Tibial artery (tissue), 4 donors: Measurements from ENCODE around the gene TP53TG3F.
"Not testable (repeated sequence)": the region's sequence is repeated elsewhere in the genome, so short reads cannot be mapped to it uniquely, and the experiment has no call there.

Experiments
- DNase-seq, 2 donors: peaks; one replicate each; pipeline ENCODE4 v3.0.0-alpha.2; 2019
- H3K27ac ChIP-seq, 2 donors: fragments of 200-600 bp; sonication (generic) in 1 of 2; 1 replicate in 1 of 2; 2 replicates in 1 of 2; pipeline ENCODE4 v1.5.1; 2018 to 2019; ENCODE audit warnings: mild to moderate bottlenecking in 1 of 2
- H3K27me3 ChIP-seq, 2 donors: fragments of 200-600 bp; sonication (generic) in 1 of 2; one replicate each; pipeline versions ENCODE4 v1.5.1 to v1.6.0; 2016 to 2019
- H3K36me3 ChIP-seq, 3 donors: fragments of 200-600 bp; sonication (generic) in 2 of 3; one replicate each; pipeline ENCODE4 v1.5.1; 2016 to 2019; ENCODE audit warnings: mild to moderate bottlenecking in 2 of 3
- H3K4me1 ChIP-seq, 4 donors: fragments of 200-600 bp; sonication (generic) in 2 of 4; 1 replicate in 3 of 4; 2 replicates in 1 of 4; pipeline ENCODE4 v1.5.1; 2016 to 2019
- H3K4me3 ChIP-seq, 2 donors: fragments of 200-600 bp; sonication (generic) in 1 of 2; 1 replicate in 1 of 2; 2 replicates in 1 of 2; pipeline ENCODE4 v1.5.1; 2018 to 2019; ENCODE audit warnings: mild to moderate bottlenecking in 2 of 2
- H3K9me3 ChIP-seq, 3 donors: fragments of 200-600 bp; sonication (generic) in 1 of 3; one replicate each; pipeline ENCODE4 v1.5.1; 2016 to 2019
- intact Hi-C: fragments of 100-400 bp; cut with DNase I; formaldehyde crosslinking; loops from one replicate; pipeline ENCODE4 v1.15.0; 2023; ENCODE audit warnings: low total_unique reads

TP53TG3F gene, protein sequence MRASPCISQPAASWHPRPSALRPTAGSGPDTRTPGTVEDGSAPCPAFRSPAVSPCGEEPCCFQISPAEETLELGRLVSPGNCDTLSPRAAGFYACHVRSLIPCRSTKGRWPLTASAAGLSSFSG

DNA sequence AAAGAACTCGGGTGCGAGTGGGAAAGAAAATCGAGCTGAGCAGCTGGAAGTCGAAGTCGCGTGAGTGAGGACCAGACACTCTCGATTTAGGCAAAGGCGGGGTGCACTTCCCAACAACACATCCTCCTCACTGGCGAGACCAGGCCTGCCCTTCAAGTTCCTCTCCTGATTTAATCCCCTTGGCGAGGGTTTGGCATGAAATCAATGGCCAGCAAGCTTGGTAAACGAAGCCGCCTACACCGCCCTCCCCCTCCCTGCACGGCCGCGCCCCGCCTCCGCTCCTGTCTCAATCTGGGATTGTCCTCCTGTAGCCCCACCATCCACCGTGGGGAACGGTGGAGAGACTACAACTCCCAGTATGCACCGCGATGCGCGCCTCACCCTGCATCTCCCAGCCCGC lies at the start of gene TP53TG3F:
TSS of gene TP53TG3F (plus strand) at position 301 of the 400 bp plus-strand sequence. CDS start at position 369, 68 bp downstream.
- H3K27ac ChIP-seq, H3K4me3 ChIP-seq, H3K9me3 ChIP-seq, H3K4me1 ChIP-seq, H3K36me3 ChIP-seq, intact Hi-C loops, H3K27me3 ChIP-seq, DNase-seq: not testable (repeated sequence)

DNA sequence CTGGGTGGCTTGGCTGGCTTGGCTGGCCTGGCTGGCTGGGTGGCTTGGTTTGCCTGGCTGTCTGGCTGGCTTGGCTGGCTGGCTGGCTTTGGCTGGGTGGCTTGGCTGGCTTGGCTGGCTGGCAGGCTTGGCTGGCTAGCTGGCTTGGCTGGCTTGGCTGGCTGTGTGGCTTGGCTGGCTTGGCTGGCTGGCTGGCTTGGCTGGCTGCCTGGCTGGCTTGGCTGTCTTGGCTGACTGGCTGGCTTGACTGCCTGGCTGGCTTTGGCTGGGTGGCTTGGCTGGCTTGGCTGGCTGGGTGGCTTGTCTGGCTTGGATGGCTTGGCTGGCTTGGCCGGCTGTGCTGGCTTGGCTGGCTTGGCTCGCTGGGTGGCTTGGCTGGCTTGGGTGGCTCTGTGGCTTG lies 32.2 kb downstream of the TP53TG3F start:
- H3K27ac ChIP-seq, DNase-seq, H3K9me3 ChIP-seq, intact Hi-C loops, H3K36me3 ChIP-seq, H3K27me3 ChIP-seq, H3K4me3 ChIP-seq, H3K4me1 ChIP-seq: not testable (repeated sequence)

DNA sequence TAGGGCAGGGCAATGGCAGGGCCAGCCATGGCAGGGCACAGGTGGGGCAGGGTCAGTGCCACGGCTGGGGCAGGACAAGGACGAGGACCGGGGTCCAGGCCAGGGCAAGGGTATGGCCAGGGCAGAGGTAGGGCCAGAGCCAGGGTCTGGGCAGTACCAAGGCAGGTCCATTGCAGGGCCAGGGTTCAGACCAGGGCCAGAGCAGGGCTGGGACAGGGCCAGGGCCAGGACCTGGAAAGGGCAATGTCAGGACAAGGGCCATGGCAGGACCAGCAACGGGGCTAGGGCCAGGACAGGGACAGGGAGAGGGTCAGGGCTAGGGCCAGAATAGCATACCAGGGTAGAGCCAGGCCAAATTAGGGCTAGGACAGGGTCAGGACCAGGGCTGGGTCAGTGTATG lies 47.8 kb downstream of the TP53TG3F start:
- intact Hi-C loops, DNase-seq, H3K27me3 ChIP-seq, H3K4me1 ChIP-seq, H3K9me3 ChIP-seq, H3K27ac ChIP-seq, H3K36me3 ChIP-seq, H3K4me3 ChIP-seq: not testable (repeated sequence)

DNA sequence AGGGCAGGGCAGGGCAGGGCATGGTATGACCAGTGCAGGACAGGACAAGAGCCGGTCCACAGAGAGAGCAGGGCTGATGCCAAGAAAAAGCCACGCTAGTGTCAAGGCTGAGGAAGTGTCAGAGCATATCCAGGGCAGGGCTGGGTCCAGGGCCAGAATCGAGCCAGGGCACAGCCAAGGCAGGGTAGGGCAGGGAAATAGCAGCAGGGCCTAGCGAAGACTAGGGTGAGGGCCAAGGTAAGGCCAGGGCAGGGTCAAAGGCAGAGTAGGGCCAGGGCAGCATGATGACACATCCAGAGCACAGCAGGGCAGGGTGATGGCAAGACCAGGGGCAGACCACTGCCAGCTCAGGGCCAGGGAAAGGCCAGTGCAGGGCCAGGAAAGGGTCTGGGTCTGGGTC lies 49.7 kb downstream of the TP53TG3F start:
- not testable (repeated sequence) for H3K27ac ChIP-seq

DNA sequence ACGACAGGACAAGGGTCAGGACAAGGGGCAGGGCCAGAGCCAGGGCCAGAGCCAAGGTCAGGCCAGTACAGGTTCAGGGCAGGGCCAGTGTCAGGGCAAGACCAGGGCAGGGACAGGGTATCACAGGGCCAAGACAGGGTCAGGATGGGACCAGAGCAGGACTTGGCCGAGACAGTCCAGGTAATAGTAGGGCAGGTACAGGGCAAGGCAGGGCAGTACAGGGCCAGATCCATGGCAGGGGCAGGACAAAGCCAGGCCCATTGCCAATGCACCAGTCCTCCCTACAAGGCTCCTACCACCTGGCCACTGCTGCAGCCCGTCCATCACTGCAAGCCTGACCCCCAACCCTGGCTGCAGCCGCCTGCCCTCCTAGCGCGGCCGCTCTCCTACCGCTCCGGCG lies 50.5 kb downstream of the TP53TG3F start:
- H3K4me1 ChIP-seq, H3K36me3 ChIP-seq, H3K27me3 ChIP-seq, H3K4me3 ChIP-seq, H3K27ac ChIP-seq, H3K9me3 ChIP-seq, intact Hi-C loops, DNase-seq: not testable (repeated sequence)

More for the DNA sequence above, 49.7 kb downstream of the TP53TG3F start:
- H3K9me3 ChIP-seq, H3K4me3 ChIP-seq, H3K36me3 ChIP-seq, H3K27me3 ChIP-seq, intact Hi-C loops, DNase-seq, H3K4me1 ChIP-seq: not testable (repeated sequence)
